Measurements from ENCODE around the gene NUMB. TPM values are rescaled to one million over a fixed set of nuclear protein-coding genes. Genes with fewer than 3 reads are reported as not detected.

The NUMB gene
- total and polyA plus RNA-seq, 12 donors, result 18.9 to 42.6 (median 32.0) TPM

DNA sequence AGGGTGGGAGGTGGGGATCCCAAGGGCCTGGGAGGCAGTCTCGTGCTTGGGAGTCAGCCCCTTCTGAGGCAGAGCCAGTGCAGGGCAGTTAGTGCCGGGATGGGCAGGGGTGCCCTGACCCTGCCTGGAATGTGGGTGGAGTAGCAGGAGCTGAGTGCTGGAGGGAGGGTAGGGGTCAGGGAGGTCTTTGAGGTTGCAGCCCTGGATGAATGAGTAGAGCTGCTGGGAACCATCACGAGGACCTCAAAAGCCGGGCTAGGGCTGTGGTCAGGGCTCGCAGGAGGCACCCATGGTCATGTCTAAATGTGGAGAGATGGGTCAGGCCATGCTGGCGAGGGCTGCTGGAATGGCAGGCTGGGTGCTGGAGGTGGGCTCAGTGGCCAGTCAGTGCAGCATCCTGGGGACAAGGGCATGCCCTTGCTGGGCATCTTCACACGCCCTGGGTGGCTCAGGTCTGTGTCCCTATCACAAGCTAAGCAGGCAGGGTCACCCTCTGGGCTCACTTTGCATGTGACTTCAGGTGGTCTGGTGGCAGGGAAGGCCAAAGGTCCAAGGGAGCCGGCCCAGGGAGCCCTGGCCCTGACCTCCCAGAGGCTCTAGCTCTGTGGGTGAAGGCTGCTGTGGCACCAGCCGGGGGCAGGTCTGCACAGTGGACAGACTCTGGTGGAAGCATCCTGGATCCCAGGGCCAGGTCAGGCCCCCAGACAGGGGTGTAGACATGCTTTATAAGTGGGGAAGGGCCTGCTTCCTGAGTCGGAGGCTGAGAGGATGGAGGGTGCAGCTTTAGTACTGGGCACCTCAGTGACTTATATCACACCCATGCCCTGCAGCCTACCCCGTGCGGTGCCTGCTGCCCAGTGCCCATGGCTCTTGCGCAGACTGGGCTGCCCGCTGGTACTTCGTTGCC, 196.6 kb downstream of the NUMB start:
- H3K27ac ChIP-seq, result no peak overlapping the region
- H3K36me3 ChIP-seq, result no peaks in the 10 kb centered on the region
- H3K9me3 ChIP-seq, result no peaks in the 10 kb centered on the region
- TF ChIP-seq, protein P1, sequence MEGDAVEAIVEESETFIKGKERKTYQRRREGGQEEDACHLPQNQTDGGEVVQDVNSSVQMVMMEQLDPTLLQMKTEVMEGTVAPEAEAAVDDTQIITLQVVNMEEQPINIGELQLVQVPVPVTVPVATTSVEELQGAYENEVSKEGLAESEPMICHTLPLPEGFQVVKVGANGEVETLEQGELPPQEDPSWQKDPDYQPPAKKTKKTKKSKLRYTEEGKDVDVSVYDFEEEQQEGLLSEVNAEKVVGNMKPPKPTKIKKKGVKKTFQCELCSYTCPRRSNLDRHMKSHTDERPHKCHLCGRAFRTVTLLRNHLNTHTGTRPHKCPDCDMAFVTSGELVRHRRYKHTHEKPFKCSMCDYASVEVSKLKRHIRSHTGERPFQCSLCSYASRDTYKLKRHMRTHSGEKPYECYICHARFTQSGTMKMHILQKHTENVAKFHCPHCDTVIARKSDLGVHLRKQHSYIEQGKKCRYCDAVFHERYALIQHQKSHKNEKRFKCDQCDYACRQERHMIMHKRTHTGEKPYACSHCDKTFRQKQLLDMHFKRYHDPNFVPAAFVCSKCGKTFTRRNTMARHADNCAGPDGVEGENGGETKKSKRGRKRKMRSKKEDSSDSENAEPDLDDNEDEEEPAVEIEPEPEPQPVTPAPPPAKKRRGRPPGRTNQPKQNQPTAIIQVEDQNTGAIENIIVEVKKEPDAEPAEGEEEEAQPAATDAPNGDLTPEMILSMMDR (IDR thresholded peaks at IDR 0.05), result no peak
- no peak overlapping the region for H3K4me3 ChIP-seq
- no peaks in the 10 kb centered on the region for H3K4me1 ChIP-seq
- 92 to 93% methylated on average over 15 of the region's 15 CpGs for WGBS, 2 donors
- intact Hi-C loops (cut with DNase I), result no loop called here
- DNase-seq, result no peak
- ATAC-seq, result no peak
- peaks cover 0 to 3% (median 0%) of the 10 kb centered on the region in 7 donors for H3K27me3 ChIP-seq

DNA sequence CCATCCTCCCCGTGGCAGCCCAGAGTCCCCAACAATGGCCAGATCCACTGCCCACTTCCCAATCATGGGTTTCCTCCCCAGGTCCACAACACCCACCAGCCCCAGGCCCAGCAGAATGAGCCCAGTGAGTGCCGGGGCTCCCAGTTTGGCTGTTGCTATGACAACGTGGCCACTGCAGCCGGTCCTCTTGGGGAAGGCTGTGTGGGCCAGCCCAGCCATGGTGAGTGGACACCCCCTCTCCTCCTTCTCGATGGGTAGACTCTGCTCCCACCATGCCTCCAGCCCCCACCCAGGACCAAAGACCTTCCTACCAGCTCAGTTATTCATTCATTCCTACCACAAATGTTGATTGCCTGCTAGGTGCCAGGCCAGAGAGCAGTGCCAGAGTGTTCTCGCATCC, 197.3 kb downstream of the NUMB start:
- Histone ChIP-seq H3K27ac (no peak overlapping the region), H3K27me3 (peaks cover 0 to 3% (median 0%) of the 10 kb centered on the region in 7 donors), H3K36me3 (no peaks in the 10 kb centered on the region), H3K4me3 (no peak overlapping the region), H3K9me3 (no peaks in the 10 kb centered on the region), H3K4me1 (no peaks in the 10 kb centered on the region)
- WGBS, 2 donors, result 63 to 67% methylated on average over 6 of the region's 6 CpGs
- no peak for DNase-seq
- ATAC-seq, result no peak
- intact Hi-C loops (cut with DNase I), result no loop called here
- TF ChIP-seq, protein P1 (IDR thresholded peaks at IDR 0.05), result no peak

DNA sequence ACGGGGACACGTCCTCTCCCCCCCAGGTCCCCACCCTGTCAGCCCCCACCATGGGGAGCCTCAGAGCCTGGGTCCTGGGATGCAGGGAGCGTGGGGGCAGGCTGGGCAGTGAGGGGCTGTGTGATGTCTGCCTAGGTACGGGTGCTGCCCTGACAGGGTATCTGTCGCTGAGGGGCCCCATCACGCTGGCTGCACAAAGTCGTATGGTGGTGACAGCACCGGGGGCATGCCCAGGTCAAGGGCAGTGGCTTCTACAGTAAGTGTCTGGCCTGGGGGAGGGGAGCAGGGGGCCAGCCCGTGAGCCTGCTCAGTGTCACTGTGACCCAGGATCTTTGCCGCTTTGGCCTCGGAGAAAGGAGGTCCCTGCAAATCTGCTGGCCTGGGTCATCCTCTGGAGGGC, 197.8 kb downstream of the NUMB start:
- Histone ChIP-seq H3K9me3 (no peaks in the 10 kb centered on the region), H3K27me3 (peaks cover 0 to 3% (median 0%) of the 10 kb centered on the region in 7 donors), H3K36me3 (no peaks in the 10 kb centered on the region), H3K27ac (no peak overlapping the region), H3K4me1 (no peaks in the 10 kb centered on the region), H3K4me3 (no peak overlapping the region)
- ATAC-seq (peak in 1 of 8 donors; percentile 6), DNase-seq (no peak)
- WGBS, 2 donors, result 50 to 61% methylated on average over 11 of the region's 11 CpGs
- intact Hi-C loops (cut with DNase I), result no loop called here
- TF ChIP-seq, protein P1 (IDR thresholded peaks at IDR 0.05), result no peak

DNA sequence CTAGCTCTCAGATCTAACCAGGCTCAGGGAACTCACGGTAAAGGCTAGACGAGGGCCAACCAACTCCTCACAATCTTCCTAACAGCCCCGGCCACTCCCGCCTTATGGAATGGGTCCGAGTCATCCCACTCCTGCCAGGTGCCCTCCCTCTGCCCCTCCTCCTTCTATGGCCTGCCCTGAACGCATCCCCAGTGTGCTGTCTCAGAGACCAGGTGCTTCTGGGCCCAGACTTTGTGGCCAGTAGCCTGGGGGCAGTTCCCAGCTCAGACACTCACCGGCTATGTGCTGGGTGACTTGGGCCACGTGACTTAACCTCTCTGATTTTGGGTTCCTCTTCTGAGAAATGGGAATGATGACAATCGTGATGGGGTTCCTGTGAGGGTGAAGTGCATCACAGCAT, 198.5 kb downstream of the NUMB start:
- DNase-seq (no peak), ATAC-seq (no peak)
- TF ChIP-seq, protein P1 (IDR thresholded peaks at IDR 0.05), result no peak
- Histone ChIP-seq H3K9me3 (no peaks in the 10 kb centered on the region), H3K4me3 (no peak overlapping the region), H3K27ac (no peak overlapping the region), H3K4me1 (no peaks in the 10 kb centered on the region), H3K27me3 (peaks cover 0 to 3% (median 0%) of the 10 kb centered on the region in 7 donors), H3K36me3 (no peaks in the 10 kb centered on the region)
- intact Hi-C loops (cut with DNase I), result no loop called here
- WGBS, 2 donors, result 83 to 88% methylated on average over 9 of the region's 9 CpGs

Data from heart right ventricle (tissue), 16 donors.